GM21619 (cell line): ENCODE measurements around the gene TRIM44.

Source experiments
- ATAC-seq: cut with Tn5 transposase; IDR thresholded peaks from one replicate; pipeline ENCODE4 v1.9.1; 2021; ENCODE audit not compliant: unreplicated experiment

TRIM44 gene

DNA sequence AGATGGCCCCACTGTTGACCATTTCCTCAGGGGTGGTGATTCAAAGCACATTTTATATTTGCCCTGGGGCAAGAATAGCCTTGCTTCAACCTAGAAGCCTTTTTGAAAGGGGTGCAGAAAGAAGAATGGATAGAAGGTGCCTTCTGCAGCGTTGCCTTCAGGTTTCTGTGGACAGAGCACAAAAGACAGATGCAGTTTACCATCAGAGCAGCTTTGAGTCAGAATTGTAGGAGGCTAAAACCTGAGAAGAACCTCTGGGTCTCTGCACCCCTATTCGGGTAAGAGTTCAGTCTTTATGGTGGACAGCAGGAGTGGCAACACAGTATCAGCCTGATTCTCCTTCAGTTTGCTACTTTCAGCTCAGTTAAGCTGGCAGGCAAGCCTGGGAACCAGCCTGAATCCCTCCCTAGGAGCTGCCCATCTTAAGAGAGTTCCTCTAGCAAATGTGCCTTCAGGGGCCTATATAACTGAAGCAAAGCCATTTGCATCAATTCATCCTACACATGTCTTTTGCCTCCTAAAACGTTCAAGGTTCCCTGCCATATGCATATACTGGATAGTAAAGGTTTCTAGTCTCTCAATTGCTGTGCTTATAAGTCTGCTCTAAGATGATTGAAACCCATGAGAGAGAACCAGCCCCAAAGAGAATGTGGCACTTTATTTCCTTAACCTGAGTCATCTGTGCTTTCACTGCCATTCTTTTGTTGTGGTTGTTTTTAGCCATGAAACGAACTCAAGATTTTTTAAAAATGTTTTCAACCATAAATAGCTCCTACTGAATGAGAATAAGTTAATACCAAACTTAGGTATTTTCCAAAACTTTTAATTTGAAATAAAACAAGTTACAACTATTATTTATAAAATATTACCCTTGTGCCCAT lies 123.0 kb downstream of the TRIM44 start:
- peak; percentile 57 for ATAC-seq

DNA sequence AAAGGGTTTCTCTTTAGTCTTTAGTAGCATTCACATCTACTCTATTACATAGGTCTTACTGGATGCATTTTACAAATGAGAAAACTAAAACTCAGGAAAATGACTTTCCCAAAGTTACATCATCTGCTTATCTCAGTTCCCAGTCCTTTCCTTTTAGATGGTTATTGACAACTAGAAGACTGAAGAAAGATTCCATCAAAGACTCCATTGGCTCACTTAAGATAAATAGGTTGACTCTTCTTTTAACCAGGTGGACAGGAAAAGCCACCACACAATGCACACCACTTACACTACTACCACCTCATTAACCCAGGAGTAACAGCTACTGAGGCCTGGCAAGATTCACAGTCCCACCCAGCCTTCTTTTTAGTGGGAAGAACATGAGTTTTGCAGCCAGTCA lies 123.6 kb downstream of the TRIM44 start:
- ATAC-seq = no peak

DNA sequence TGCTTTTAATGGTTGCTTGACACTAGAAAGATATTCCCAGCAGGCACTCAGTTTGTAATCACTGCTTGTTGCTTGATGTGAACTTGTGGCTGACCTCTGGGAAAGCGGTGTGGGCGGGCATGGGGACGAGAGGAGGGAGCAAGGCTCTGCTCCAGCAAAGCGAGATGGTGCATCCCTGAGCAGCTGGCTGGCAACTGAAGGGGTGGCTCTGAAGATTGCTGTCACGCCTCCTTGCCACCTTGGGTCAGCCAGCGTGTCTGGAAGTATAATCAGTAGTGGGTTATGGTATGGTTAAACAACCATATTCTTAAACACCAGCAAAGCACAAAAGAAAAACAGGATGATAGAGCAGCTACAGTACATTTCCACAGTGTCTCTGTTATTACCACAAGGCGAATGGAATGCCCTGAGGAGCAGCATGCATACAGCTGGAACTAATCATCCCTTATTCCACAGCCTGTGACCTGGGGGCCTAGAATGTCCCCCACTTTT lies 124.5 kb downstream of the TRIM44 start:
- no peak for ATAC-seq

DNA sequence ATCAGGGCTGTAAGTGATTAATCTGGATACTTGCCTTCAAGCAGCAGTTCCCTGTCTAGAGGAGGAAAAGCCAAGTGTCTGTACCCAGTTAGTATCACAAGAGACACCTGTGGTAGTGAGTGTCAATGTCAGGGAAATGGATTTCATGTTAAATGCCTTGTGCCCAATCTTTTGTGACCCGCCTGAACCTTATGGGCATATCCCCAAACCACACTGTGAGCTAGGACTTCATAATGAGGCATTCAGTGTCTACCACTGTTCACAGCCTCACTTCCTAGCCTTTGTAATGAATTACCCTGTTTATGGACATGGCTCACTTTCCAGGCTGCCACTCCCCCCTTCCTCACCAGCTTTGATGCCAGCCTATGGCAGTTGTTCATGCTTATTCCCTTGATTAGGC lies 125.1 kb downstream of the TRIM44 start:
- ATAC-seq = no peak

DNA sequence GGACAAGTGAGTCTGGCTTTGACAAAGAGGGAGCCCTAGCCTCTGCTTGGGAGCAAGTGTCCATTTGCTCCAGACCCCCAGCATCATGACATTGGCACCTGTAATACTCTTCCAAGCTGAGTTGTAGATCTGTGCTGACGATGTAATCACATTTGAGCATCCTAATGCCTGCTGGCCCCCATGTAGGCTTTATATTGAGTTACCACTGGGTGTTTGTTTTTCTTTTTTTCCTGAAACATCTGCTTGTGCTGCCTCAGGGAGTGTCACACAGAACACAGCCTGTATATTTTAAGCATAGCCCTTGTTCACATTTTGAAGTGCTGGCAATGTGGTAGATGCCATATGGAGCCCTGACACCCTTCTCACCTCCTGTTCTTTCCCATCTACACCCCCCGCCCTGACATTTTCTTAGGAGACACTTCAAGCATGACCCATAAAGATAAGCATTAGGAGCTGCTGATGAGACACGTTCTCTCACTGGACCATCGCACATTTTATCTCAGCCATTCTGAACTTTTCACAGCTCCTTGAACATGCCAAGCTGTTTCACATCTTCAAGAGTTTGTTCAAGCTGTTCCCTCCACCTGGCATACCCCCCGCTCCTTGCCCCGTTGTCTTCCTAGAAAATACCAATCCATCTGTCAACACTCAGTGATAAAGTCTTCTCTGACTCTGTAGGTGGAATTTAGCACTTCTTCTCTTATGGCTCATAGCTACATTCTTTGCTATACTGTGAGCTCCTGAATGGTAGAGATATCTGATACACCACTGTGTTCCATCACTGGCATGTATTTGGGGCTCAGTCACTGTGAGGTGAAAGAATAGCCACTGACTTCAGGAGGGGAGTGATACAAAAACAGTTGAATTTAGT lies 128.7 kb downstream of the TRIM44 start:
- no peak for ATAC-seq

DNA sequence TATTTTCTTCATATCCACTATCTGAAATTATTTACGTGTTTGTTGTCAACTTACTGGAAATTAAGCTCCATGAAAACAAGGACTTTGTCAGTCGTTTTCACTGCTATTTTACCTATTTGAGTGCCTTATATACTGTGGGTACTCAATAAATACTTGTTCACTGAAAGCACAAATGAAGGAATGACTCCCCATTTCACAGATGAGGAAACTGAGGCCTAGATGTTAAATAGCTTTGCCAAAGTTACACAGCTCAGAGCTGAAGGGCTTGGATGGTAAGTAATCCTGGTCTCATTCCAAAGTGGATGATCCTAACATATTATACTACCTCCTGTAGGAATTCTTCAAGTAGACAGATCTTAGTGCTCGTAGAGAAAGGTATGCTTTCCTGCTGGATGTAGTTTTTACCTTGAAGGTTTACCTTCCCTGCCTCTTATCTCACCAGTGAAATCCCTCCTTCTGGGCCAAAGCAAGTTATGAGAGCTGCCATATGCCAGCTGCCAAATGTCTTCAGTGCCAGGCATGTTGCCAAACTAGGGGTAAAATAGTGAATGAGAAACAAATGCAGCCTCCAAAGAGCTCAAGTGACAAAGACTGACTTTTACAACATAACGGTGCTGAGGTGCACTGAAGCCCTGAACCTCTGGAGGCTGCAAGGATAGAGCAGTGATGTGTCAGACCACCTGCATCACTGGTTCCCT lies 129.7 kb downstream of the TRIM44 start:
- ATAC-seq = no peak

DNA sequence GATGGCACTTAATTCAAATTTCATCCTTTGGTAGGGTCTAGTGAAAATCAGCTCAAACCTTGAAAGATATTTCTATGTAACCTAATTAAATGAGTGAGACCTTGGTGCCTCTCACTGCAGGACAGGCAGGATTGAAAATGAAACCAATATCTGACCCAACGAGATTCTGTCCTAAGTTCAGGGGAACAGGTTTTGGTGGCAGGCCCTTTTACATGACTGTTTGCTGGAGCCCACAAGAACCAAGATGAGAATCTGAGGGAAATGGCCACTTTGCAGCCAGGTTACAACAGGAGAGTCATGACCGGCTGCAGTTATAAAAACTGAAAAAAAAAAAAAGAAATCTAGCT lies 130.2 kb downstream of the TRIM44 start:
- no peak for ATAC-seq

DNA sequence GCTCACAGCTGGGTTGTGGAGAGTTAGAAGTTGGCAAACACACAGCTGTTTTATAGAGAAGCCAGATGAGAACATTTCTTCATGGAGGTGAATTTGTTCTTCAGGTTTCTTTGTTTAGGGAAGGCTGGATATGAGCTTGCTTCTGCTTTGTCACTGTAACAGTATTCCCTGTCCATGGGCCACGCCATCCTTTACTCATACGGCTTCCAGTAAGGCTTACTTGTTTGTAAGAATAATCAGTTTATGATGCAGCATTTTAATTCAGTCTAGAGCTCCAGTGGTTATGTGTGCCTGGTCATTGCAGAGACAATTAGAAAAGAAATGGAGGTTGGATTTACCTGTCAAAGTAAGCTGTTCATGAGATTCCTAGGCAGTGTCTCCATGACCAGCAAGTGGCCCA lies 131.8 kb downstream of the TRIM44 start:
- ATAC-seq = no peak

DNA sequence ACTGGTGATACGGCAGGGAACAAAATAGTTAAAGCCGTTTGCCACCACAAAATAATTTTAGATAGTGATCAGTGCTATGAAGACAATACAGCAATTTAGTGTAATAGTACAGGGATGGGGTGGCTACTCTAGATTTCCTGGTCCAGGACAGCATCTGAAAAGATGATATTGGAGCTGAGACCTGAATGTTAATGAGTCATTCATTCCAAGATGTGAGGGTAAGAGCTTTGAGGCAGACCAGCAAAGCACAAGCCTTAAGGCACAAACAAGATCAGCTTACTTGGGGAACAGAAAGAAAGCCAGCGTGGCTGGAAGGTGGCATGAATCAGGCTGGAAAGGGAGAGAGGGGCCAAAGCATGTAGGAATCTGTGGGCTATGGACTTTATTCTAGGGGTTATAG lies 132.3 kb downstream of the TRIM44 start:
- no peak for ATAC-seq

DNA sequence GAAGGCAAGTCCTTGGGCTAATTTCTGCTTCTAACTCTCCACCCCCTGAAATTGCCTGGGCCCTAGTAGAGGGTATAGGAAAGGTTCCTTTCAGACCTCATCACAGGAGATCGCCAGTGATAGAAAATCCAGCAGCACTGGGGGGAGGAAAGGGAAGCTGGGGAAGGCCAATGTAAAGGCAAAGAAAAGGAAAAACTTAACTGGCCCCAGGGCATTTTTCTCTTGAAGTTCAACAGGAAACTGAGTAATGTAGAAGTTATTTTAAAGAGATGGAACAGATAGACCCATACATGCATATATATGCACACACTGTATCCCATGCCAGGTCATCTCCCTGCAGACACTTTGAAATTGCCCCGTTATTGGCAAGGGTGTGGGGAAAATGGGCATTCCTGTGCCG lies 134.0 kb downstream of the TRIM44 start:
- no peak for ATAC-seq

DNA sequence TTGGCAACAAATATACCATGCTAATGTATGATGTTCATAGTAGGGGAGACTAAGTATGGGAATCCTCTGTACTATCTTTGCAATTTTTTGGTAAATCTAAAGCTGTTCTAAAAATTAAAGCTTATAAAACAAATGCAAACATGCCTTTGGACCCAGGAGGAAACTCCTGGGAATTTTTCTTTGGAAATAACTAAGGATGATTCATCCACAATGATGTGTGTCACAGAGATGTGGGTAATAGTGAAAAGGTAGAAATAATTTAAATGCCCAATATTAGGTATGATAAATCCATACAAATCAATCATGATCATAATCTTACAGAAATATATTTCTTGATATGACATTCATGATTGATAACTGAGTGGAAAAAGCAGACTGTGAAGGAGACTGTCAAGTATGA lies 135.8 kb downstream of the TRIM44 start:
- no peak for ATAC-seq

DNA sequence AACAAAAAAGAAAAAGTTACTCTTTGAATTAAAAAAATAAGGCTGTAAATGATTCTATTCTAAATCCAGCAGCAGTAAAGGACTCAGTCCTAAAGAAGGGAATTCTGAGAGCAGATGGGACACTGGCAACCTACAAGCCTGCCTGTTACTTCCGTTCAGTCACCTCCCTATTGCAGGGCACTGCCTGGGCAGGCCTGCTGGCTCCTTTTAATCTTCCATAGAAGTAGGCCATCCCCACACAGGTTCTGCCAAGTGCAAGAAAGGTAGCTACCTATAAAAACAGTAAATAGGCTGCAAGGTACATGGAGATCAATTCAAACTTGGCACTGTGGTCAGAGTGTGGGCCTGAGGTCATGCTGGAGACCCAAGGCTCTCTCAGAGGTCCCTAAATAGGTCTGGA lies 136.4 kb downstream of the TRIM44 start:
- ATAC-seq = no peak

DNA sequence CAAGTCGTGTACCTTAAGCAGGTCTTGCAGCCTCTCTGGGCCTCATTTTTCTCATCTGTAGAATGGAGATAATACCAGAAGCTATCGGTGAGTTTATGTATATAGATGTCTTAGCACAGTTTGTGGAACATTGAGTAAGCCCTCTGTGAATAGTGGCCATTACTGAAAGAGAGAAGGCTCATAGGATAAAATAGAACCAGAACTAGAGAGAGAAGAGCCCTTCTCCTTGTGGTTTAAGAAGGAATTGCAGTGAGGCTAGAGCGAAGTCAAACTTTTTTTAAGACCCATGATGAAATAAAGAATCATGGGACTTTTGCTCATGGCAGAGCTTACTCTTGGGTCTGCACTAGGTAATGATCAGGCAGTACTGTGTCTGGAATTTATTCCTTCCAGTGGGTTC lies 137.1 kb downstream of the TRIM44 start:
- ATAC-seq = no peak

DNA sequence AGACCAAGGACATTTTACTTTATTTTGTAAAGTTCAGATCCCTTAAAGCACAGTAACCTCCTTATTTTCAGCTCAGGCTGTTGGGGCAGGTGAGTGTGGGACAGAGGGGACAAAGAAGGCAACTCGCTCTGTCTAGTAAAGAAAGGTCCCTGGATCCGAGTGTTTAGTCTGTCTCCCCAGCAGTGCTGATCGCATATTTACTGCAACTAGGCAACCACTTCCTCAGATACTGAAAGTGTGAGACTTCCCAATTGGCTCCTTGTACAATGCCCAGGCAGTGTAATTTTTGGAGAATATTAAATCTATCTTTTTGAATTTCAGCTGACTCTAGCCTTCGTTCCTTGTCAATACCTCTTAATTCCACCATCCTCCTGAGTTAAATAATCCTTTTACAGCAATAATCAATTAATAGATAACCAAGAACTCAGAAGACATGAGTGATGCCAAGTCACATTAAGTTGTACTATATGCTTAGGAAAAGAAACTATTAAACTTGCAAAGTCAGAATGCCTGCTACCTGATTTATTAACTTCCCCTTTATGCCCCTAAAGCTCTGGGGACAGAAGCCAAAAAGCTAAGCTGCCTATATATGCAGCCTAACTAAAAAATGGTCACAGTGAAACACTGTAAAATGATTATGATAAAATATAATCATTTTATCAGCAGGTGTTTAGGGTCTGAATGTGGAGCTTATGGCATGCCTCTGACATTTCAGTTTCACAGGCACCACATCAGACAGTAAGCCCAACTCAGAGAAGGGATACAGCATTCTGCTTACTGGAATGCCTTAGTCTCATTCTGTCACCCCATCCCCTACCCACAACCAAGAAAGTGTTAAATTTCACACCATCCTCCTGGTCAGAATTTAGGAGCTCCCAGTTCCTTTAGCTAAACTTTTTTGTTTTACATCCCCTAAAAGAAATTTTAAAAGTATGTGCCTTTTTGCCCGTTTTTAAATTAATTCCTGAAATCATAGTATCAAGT lies 138.7 kb downstream of the TRIM44 start:
- ATAC-seq = peak; percentile 76

DNA sequence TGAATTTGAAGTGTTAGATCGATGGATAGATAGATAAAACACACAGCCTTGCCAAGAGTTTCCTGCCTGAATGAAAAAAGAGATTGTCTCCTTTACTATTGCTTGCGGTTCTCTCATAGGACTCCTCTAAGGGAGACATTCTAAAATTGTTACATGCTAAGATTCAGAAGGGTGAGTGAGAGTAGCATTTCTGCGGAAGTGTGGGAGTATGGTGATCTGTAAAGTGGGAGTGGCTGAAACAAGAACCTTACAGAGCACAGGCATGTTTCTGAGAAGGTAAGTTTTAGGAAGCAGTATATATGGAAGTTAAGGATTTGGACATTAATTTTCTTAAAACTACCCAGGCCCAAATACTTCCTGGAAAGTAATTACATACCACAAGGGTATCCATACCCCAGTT lies 139.6 kb downstream of the TRIM44 start:
- no peak for ATAC-seq

DNA sequence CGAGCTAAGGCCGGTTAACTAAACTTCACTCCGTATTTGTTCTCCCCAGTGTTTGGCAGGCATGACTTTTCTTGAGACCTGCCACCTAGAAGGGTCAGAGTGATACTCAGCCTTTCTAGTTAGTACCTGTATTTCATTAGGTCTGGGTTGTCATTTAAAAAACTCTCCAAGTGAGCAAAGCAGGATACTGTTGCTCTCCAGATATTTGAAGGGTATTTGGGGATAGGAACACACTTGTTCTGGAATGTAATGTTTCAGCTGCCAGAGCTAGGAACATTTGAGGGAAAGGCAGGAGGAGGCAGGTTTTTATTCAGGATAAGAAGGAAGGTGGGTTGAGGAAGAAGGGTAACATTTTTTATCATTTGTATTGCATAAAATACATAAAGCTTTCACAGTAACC lies 140.1 kb downstream of the TRIM44 start:
- no peak for ATAC-seq

DNA sequence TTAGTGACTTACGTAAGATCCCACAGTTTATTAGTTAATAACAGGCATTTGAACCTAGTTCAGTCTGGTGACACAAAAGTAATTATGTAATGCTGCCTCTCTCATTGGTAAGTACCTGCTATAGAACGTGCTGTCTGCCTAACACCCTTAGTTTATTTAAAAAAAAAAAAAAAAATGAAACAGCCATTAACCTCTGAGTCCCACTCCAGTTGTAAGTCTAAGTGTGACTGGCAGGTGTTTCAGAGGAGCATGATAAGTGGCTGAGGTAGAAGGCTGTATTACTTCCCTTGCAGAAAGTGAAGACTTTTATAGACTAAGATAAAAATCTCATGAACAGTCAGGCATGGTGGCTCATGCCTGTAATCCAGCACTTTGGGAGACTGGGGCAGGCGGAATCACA lies 140.5 kb downstream of the TRIM44 start:
- no peak for ATAC-seq

DNA sequence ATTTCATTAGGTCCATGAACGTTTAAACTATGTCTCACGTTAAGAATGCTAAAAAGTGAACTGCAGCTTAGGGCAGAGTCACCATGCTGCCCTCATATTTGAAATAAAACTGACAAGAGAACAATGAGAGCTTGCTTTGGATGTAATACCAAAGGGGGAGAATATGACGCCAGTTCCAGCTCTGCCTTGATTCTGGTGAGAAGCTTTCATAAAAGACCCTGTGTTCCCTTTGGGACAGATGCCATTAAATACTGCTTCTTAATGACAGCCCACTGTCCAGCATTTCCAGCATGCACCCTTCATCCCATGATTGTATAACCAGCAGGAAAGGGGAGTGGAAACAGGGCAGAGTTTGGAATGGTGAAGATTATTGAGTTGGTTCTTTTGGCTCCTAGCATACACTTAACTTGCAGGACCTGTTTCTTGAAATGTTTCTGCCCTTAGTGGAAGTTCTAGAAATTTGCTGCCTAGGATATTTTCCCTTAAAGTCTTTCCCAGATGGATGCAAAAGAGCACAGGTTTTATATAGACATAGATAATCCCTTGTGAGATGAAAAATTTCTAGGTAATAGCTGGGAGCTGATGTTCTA lies 142.0 kb downstream of the TRIM44 start:
- ATAC-seq = no peak

DNA sequence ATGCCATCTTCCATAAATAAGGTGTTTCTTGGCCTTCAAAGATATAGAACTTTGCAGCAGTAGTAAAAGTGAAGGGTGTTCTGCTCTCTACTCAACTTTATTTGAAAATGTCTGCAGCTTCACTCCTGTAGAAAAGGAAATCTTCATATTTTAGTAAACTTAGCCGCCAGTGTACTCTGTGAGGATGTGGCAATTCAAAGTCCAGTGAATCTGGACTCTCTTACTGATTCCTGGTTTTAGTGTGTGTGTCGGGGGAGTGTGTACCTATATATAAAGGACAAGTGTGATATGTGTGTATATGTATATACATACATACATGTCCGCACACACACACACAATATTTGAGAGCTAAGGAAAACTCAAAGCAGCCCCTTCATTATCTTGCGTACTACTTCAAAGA lies 147.0 kb downstream of the TRIM44 start:
- no peak for ATAC-seq

DNA sequence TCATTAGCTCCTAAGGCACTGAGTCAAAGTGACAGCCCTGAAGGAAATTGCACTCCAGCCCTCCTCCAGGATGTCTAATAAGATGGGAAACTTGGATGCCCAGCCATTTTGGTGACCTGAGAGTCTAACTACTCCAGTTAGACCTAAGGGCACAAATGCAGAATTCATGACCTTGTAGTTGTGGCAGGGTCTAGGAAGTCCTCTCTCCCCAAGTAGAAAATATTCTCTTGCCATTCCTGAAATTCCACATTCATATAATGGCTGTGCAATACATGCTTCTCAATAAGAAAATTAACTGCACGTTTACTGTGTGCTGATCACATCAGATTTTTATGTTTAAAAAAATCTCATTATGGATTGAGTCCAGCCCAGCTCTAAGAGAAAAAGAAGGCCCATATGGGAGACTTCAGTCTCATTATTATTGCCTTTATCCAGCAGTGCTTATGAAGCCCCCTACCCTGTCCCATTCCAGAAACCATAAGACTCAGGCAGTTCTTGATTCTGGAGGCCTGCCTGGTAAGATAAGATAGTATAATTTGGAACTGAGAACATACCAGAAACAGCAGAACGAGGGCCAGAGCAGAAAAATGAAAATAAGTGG lies 147.6 kb downstream of the TRIM44 start:
- no peak for ATAC-seq
